Measurements from ENCODE around the gene FAM72C.
A peak's percentile ranks its signal among the peaks of the same experiment; 100 is the strongest.
"Not testable (repeated sequence)": the region's sequence is repeated elsewhere in the genome, so short reads cannot be mapped to it uniquely, and the experiment has no call there.

DNA sequence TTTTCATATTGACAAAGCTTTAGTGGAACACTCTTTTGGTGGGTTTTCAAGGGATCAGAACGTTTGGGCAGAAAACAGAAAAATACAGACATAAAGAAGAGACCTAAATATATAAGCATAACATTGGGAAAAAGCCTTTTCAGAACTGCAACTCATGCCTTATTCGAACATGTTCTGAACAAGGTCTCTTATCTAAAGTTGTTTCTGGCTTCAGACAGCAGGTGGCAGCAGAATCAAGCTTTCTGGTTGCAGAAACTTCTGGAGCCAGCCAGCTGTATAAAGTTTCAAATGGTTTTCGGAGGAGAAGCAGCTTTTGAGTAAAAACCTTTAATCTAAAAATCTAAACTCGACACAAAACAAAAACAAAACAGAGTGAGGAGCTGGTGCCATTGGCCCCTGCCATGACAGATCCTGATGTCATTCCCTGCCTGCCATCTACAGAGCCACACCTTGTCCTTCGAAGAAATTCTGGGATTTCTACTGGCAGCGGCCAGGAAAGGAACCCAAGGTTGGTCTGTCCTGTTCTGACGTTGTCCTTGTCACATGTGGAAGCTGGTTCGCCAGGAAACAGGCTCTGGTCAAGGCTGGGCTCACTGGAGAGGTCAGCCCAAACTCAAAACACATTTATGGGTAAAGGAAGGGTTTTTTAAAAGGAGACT, 35.2 kb downstream of the FAM72C start:
- TF ChIP-seq, protein P1, sequence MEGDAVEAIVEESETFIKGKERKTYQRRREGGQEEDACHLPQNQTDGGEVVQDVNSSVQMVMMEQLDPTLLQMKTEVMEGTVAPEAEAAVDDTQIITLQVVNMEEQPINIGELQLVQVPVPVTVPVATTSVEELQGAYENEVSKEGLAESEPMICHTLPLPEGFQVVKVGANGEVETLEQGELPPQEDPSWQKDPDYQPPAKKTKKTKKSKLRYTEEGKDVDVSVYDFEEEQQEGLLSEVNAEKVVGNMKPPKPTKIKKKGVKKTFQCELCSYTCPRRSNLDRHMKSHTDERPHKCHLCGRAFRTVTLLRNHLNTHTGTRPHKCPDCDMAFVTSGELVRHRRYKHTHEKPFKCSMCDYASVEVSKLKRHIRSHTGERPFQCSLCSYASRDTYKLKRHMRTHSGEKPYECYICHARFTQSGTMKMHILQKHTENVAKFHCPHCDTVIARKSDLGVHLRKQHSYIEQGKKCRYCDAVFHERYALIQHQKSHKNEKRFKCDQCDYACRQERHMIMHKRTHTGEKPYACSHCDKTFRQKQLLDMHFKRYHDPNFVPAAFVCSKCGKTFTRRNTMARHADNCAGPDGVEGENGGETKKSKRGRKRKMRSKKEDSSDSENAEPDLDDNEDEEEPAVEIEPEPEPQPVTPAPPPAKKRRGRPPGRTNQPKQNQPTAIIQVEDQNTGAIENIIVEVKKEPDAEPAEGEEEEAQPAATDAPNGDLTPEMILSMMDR (conservative IDR thresholded peaks at IDR 0.05; ENCODE audit: low read length), result peak; percentile 22; the same call in 1 of the 2 replicates
- TF ChIP-seq EZH2phosphoT487 (IDR thresholded peaks at IDR 0.05; ENCODE audit: borderline replicate concordance), result not testable (repeated sequence)

Measured in Loucy (cell line).